ENCODE measurements around the gene ELANE.

DNA sequence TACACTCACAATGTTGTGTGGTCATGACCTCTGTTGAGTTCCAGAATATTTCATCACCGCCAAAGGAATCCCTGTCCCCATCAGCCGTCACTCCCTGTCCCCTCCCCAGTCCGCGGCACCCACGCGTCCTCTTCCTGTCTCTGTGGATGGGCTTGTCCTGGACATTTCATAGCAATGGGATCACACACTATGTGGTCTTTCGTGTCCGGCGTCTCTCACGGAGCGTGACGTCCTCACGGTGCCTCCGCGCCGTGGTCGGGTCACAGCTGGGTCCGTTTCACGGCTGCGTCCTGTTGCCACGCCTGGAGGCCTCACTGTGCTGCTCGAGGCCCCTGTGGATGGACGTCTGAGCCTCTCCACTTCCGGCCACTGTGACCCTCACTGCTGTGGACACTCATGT, 17.9 kb upstream of the ELANE start:
- no peak for TF ChIP-seq POLR2A (IDR thresholded peaks at IDR 0.05)
- TF ChIP-seq CTCF (IDR thresholded peaks at IDR 0.05): no peak

Data from adrenal gland (tissue), 5 donors.